HG02798 (cell line): Measurements from ENCODE around the gene SLC30A4.
"Not testable (repeated sequence)": the region's sequence is repeated elsewhere in the genome, so short reads cannot be mapped to it uniquely, and the experiment has no call there.

ENCODE experiments used
- ATAC-seq: cut with Tn5 transposase; IDR thresholded peaks from one replicate; pipeline ENCODE4 v1.9.1; 2021; ENCODE audit warnings: mild to moderate bottlenecking; ENCODE audit not compliant: unreplicated experiment, poor library complexity

SLC30A4 gene

GRCh38 chr15:45522328-45523165 lies at the start of gene SLC30A4:
SLC30A4 (minus strand) TSS chr15:45522755; CDS start chr15:45522354, 401 bp downstream.
- peak; percentile 88 for ATAC-seq

GRCh38 chr15:45555934-45556608 lies 33.5 kb upstream of the SLC30A4 start:
- ATAC-seq = peak; percentile 49

- no peak for ATAC-seq
Observed at GRCh38 chr15:45551676-45552075, 29.1 kb upstream of the SLC30A4 start.

- no peak for ATAC-seq
Observed at GRCh38 chr15:45550436-45550835, 27.9 kb upstream of the SLC30A4 start.

GRCh38 chr15:45549541-45550220 lies 27.1 kb upstream of the SLC30A4 start:
- ATAC-seq = no peak

- no peak for ATAC-seq
Observed at GRCh38 chr15:45548753-45549520, 26.4 kb upstream of the SLC30A4 start.

GRCh38 chr15:45546789-45547188 lies 24.2 kb upstream of the SLC30A4 start:
- ATAC-seq = no peak

GRCh38 chr15:45544266-45545023 lies 21.9 kb upstream of the SLC30A4 start:
- ATAC-seq = peak; percentile 76

GRCh38 chr15:45543051-45543450 lies 20.5 kb upstream of the SLC30A4 start:
- ATAC-seq = no peak

GRCh38 chr15:45540531-45540930 lies 18.0 kb upstream of the SLC30A4 start:
- no peak for ATAC-seq

GRCh38 chr15:45539680-45540079 lies 17.1 kb upstream of the SLC30A4 start:
- ATAC-seq = no peak

- ATAC-seq = no peak
Observed at GRCh38 chr15:45536934-45537333, 14.4 kb upstream of the SLC30A4 start.

- no peak for ATAC-seq
Observed at GRCh38 chr15:45535486-45536042, 13.0 kb upstream of the SLC30A4 start.

- no peak for ATAC-seq
Observed at GRCh38 chr15:45534821-45535220, 12.3 kb upstream of the SLC30A4 start.

- ATAC-seq = not testable (repeated sequence)
Observed at GRCh38 chr15:45532892-45533291, 10.3 kb upstream of the SLC30A4 start.

- no peak for ATAC-seq
Observed at GRCh38 chr15:45529613-45530012, 7.1 kb upstream of the SLC30A4 start.

- ATAC-seq = no peak
Observed at GRCh38 chr15:45527086-45527485, 4.5 kb upstream of the SLC30A4 start.

GRCh38 chr15:45523166-45523460 lies 558 bp upstream of the SLC30A4 start:
- no peak for ATAC-seq

GRCh38 chr15:45521596-45522327 lies 793 bp downstream of the SLC30A4 start:
- no peak for ATAC-seq
